H1 (cell line): ENCODE results near the gene OR11L1. TPM values are rescaled to one million over a fixed set of nuclear protein-coding genes. Genes with fewer than 3 reads are reported as not detected.

Source experiments
- CTCF ChIA-PET: fragments of 300-600 bp; sonication (Branson Sonifier 250); formaldehyde crosslinking; loops from one replicate; lab custom pipeline; 2021; ENCODE audit not compliant: partially characterized antibody; lab: Charles Lee
- POLR2A ChIA-PET: fragments of 300-600 bp; sonication (Branson Sonifier 250); formaldehyde crosslinking; loops from one replicate; lab custom pipeline; 2021; ENCODE audit warnings: inconsistent platforms; ENCODE audit not compliant: partially characterized antibody; lab: Charles Lee
- DNase-seq, 2 experiments: peaks; one replicate each; pipeline versions ENCODE4 v3.0.0 to v3.0.0-alpha.2; 2010 to 2022; ENCODE audit warnings: low spot score in 2 of 2, low read depth in 1 of 2, mixed read lengths in 1 of 2
- FAIRE-seq: peaks from 2 replicates; lab custom pipeline; 2011; peaks lifted over from hg19 to GRCh38; lab: Jason Lieb, UNC
- H2AFZ ChIP-seq: 2 replicates; pipeline ENCODE4 v1.8.1; 2012; ENCODE audit warnings: low read length, inconsistent platforms
- H2AK5ac ChIP-seq: 2 replicates; pipeline ENCODE4 v1.6.1; 2013; ENCODE audit warnings: low read depth, low read length
- H2BK120ac ChIP-seq: replicated peaks from 2 replicates; pipeline ENCODE3; 2013; ENCODE audit warnings: low read depth, low read length, inconsistent platforms
- H2BK12ac ChIP-seq: 2 replicates; pipeline ENCODE4 v1.6.1; 2013; ENCODE audit warnings: low read depth, low read length
- H2BK15ac ChIP-seq: 2 replicates; pipeline ENCODE4 v1.6.1; 2013; ENCODE audit warnings: low read length
- H2BK20ac ChIP-seq: 2 replicates; pipeline ENCODE4 v1.6.1; 2013; ENCODE audit warnings: low read length
- H2BK5ac ChIP-seq: 2 replicates; pipeline ENCODE4 v1.6.1; 2013; ENCODE audit warnings: low read depth, low read length
- H3K14ac ChIP-seq: 2 replicates; pipeline ENCODE4 v1.6.1; 2013; ENCODE audit warnings: inconsistent platforms; ENCODE audit not compliant: insufficient read length
- H3K18ac ChIP-seq: 2 replicates; pipeline ENCODE4 v1.6.1; 2013; ENCODE audit warnings: low read length; ENCODE audit errors: extremely low read depth
- H3K23ac ChIP-seq: 2 replicates; pipeline ENCODE4 v1.6.1; 2013; ENCODE audit warnings: inconsistent platforms; ENCODE audit not compliant: insufficient read length
- H3K23me2 ChIP-seq: 2 replicates; pipeline ENCODE4 v1.6.1; 2013; ENCODE audit warnings: low read depth, low read length
- H3K27ac ChIP-seq: 2 replicates; pipeline ENCODE4 v1.6.1; 2011; ENCODE audit warnings: low read depth, low read length, inconsistent platforms
- H3K27me3 ChIP-seq, 4 experiments: replicated peaks in 1 of 4; 1 replicate in 1 of 4; 2 replicates in 3 of 4; pipeline versions ENCODE4 v1.6.1 to v1.8.1; 2011 to 2013; ENCODE audit warnings: low read length in 3 of 4, mild to moderate bottlenecking in 3 of 4, inconsistent platforms in 2 of 4, mixed read lengths in 2 of 4, moderate library complexity in 1 of 4; ENCODE audit not compliant: control insufficient read depth in 3 of 4, insufficient read depth in 3 of 4; ENCODE audit errors: extremely low read depth in 1 of 4
- H3K36me3 ChIP-seq, 4 experiments: 2 replicates each; pipeline versions ENCODE4 v1.6.1 to v1.8.1; 2011 to 2013; ENCODE audit warnings: mild to moderate bottlenecking in 4 of 4, low read length in 3 of 4, moderate library complexity in 2 of 4, control low read depth in 1 of 4, inconsistent platforms in 1 of 4; ENCODE audit not compliant: insufficient read depth in 4 of 4, control insufficient read depth in 2 of 4
- H3K4ac ChIP-seq: replicated peaks from 2 replicates; pipeline ENCODE3; 2013; ENCODE audit warnings: low read length, low read depth, mixed read lengths, inconsistent platforms; ENCODE audit not compliant: insufficient read length
- H3K4me1 ChIP-seq, 4 experiments: replicated peaks in 1 of 4; 1 replicate in 1 of 4; 2 replicates in 3 of 4; pipeline versions ENCODE4 v1.6.1 to v1.8.1; 2011 to 2013; ENCODE audit warnings: low read length in 3 of 4, inconsistent platforms in 2 of 4, mixed read lengths in 1 of 4; ENCODE audit not compliant: insufficient read depth in 4 of 4, control insufficient read depth in 3 of 4
- H3K4me2 ChIP-seq, 2 experiments: 2 replicates each; pipeline versions ENCODE4 v1.6.1 to v1.8.1; 2011 to 2013; ENCODE audit warnings: low read depth in 2 of 2, low read length in 2 of 2, control low read depth in 1 of 2, inconsistent platforms in 1 of 2, mild to moderate bottlenecking in 1 of 2; ENCODE audit not compliant: insufficient read depth in 1 of 2
- H3K4me3 ChIP-seq, 4 experiments: fragments of 200-600, 300-600 bp in 1 of 4; sonication (generic), shearing (Covaris generic), sonication (Bioruptor Twin) in 1 of 4; 2 replicates each; pipeline versions ENCODE4 v1.5.1 to v1.8.1; 2011 to 2016; ENCODE audit warnings: low read length in 4 of 4, low read depth in 3 of 4, control low read depth in 2 of 4, inconsistent platforms in 2 of 4, mild to moderate bottlenecking in 2 of 4, mixed read lengths in 1 of 4, moderate library complexity in 1 of 4; ENCODE audit not compliant: insufficient read depth in 2 of 4; ENCODE audit errors: extremely low read depth in 1 of 4
- H3K56ac ChIP-seq: replicated peaks from 2 replicates; pipeline ENCODE3; 2013; ENCODE audit warnings: low read depth, mild to moderate bottlenecking, mixed read lengths, low read length, inconsistent platforms; ENCODE audit not compliant: insufficient read length
- H3K79me1 ChIP-seq: 2 replicates; pipeline ENCODE4 v1.6.1; 2013; ENCODE audit warnings: low read depth, low read length, control low read depth
- H3K79me2 ChIP-seq, 2 experiments: 2 replicates each; pipeline versions ENCODE4 v1.6.1 to v1.8.1; 2012 to 2013; ENCODE audit warnings: low read length in 2 of 2, mild to moderate bottlenecking in 2 of 2, inconsistent platforms in 1 of 2; ENCODE audit not compliant: insufficient read depth in 2 of 2, control insufficient read depth in 1 of 2
- H3K9ac ChIP-seq, 4 experiments: replicated peaks in 1 of 4; 1 replicate in 1 of 4; 2 replicates in 3 of 4; pipeline versions ENCODE4 v1.6.1 to v1.8.1; 2011 to 2013; ENCODE audit warnings: low read depth in 3 of 4, low read length in 3 of 4, control low read depth in 2 of 4, mild to moderate bottlenecking in 2 of 4, moderate library complexity in 2 of 4, inconsistent platforms in 1 of 4; ENCODE audit errors: extremely low read depth in 1 of 4
- H3K9me3 ChIP-seq, 2 experiments: 2 replicates each; pipeline versions ENCODE4 v1.6.1 to v1.8.1; 2012 to 2013; ENCODE audit warnings: mild to moderate bottlenecking in 2 of 2, moderate library complexity in 2 of 2, control low read depth in 1 of 2, inconsistent platforms in 1 of 2, low read depth in 1 of 2, low read length in 1 of 2, mixed read lengths in 1 of 2; ENCODE audit not compliant: insufficient read depth in 2 of 2
- H4K20me1 ChIP-seq, 2 experiments: replicated peaks in 1 of 2; 2 replicates each; pipeline versions ENCODE3 to v1.8.1; 2011 to 2013; ENCODE audit warnings: inconsistent platforms in 2 of 2, low read length in 2 of 2, mild to moderate bottlenecking in 1 of 2; ENCODE audit not compliant: insufficient read depth in 2 of 2, control insufficient read depth in 1 of 2
- H4K5ac ChIP-seq: 2 replicates; pipeline ENCODE4 v1.6.1; 2013; ENCODE audit warnings: low read length, low read depth, mixed read lengths, inconsistent platforms; ENCODE audit not compliant: insufficient read length
- H4K8ac ChIP-seq: 2 replicates; pipeline ENCODE4 v1.8.0; 2013; ENCODE audit warnings: mild to moderate bottlenecking, moderate library complexity, low read length, inconsistent platforms; ENCODE audit not compliant: insufficient read depth; ENCODE audit errors: extremely low read depth
- H4K91ac ChIP-seq: replicated peaks from 2 replicates; pipeline ENCODE3; 2013; ENCODE audit warnings: low read length, mixed read lengths, inconsistent platforms; ENCODE audit not compliant: insufficient read length
- RAD21 ChIP-seq, 2 experiments: IDR thresholded peaks in 1 of 2; conservative IDR thresholded peaks in 1 of 2; 2 replicates each; pipeline ENCODE4 v1.6.1; 2011; ENCODE audit warnings: low read depth in 2 of 2, low read length in 2 of 2, improper control_type of control experiment in 1 of 2, inconsistent platforms in 1 of 2, mild to moderate bottlenecking in 1 of 2, moderate library complexity in 1 of 2
- TAF7 ChIP-seq: optimal IDR thresholded peaks from 2 replicates; pipeline ENCODE3; 2011; ENCODE audit warnings: low read depth, mild to moderate bottlenecking, inconsistent platforms, low read length, moderate library complexity, borderline replicate concordance
- TEAD4 ChIP-seq: IDR thresholded peaks from 2 replicates; pipeline ENCODE4 v1.6.1; 2012; ENCODE audit warnings: low read depth, low read length, inconsistent platforms, mixed read lengths
- WGBS, 2 experiments: shearing (Covaris generic) in 1 of 2; methylation state at CpG; one replicate each; pipeline versions ENCODE4 v1.1.6 to v1.1.7; 2013 to 2015; ENCODE audit warnings: low lambda C conversion rate in 2 of 2, mixed read lengths in 2 of 2, inconsistent platforms in 1 of 2, low coverage in 1 of 2, missing lambda C conversion rate in 1 of 2; ENCODE audit not compliant: insufficient replicate concordance in 2 of 2, insufficient coverage in 1 of 2, insufficient read length in 1 of 2; ENCODE audit errors: extremely low coverage in 1 of 2, missing lambda C conversion rate in 1 of 2; 5-methylcytosine and 5-hydroxymethylcytosine counted together
- polyA plus RNA-seq, 7 experiments: library from polyadenylated mRNA; depleted of rRNA in 3 of 7; stranded (reverse) in 5 of 7; unstranded in 2 of 7; fragments of >200 nt in 5 of 7; fragments of 200-250 nt in 2 of 7; gene quantifications; 1 replicate in 5 of 7; 2 replicates in 1 of 7; 4 replicates in 1 of 7; pipeline versions ENCODE4 v1.2.1 to v1.2.3, GENCODE V29; 2011 to 2013; ENCODE audit warnings: missing spikeins in 2 of 7, mixed read lengths in 2 of 7
- total RNA-seq: library from RNA; stranded (reverse); fragmentation: NEBNext Ultra II Directional; extraction: Animal tissue kit (Norgen Biotek cat#: 25700); gene quantifications from 2 replicates; pipeline ENCODE4 v1.2.1, GENCODE V29; 2021
- TF ChIP-seq, protein P1 (sequence below), 3 experiments: IDR thresholded peaks; 1 replicate in 2 of 3; 2 replicates in 1 of 3; pipeline versions ENCODE4 v1.5.1 to v1.6.1; 2011; ENCODE audit warnings: low read length in 3 of 3, mild to moderate bottlenecking in 3 of 3, inconsistent platforms in 2 of 3, low read depth in 1 of 3, moderate library complexity in 1 of 3; ENCODE audit not compliant: insufficient read depth in 1 of 3; ENCODE audit errors: control extremely low read depth in 1 of 3

Gene OR11L1
- total and polyA plus RNA-seq, 2 of the 8 experiments (the other 6 are each of a cell fraction or from before 2014, with no cell fraction given) = not detected

DNA sequence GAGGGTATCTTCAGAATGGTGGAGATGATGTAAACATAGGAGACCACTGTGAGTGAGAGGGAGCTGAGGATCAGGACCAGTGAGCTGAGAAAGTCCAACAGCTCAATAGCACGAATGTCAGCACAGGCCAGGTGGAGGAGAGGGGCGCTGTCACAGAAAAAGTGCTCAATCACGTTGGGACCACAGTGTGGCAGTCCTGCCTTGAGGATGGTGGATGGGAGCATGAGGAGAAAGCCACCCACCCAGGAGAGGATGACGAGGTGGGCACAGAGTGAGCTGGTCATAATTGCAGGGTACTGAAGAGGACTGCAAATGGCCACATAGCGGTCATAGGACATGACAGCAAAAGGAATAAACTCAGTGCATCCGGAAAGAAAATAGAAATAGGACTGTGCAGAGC is 8.1 kb downstream of the OR11L1 start:
- Histone ChIP-seq H3K27me3 (no peaks in the 10 kb centered on the region), H4K8ac (no peak overlapping the region), H3K4ac (no peak overlapping the region), H3K79me2 (no peaks in the 10 kb centered on the region), H3K4me2 (no peak overlapping the region), H4K20me1 (no peaks in the 10 kb centered on the region), H2BK20ac (no peak overlapping the region), H4K5ac (no peak overlapping the region), H2AFZ (no peak overlapping the region), H3K23me2 (peaks cover 1% of the 10 kb centered on the region; the same call in 1 of the 2 replicates), H3K23ac (no peak overlapping the region), H2BK5ac (no peak overlapping the region), H3K9me3 (peaks cover 50 to 65% of the 10 kb centered on the region in 2 experiments), H4K91ac (no peak overlapping the region), H2BK120ac (no peak overlapping the region), H3K27ac (no peak overlapping the region), H3K36me3 (no peaks in the 10 kb centered on the region), H3K4me1 (no peaks in the 10 kb centered on the region), H3K18ac (no peak overlapping the region), H3K79me1 (no peaks in the 10 kb centered on the region), H3K9ac (no peak overlapping the region), H2BK12ac (peak overlapping the region; percentile 39; the same call in 1 of the 2 replicates), H3K14ac (no peak overlapping the region), H2BK15ac (no peak overlapping the region), H3K56ac (no peak overlapping the region), H3K4me3 (no peak overlapping the region), H2AK5ac (no peak overlapping the region)
- ChIA-PET CTCF (interaction anchor here (1.1 kb wide), 1 partner anchor 25 kb away, joined by 4 read pairs; no protein-coding TSS in a partner anchor), POLR2A (no interaction called here)
- FAIRE-seq (no peak), DNase-seq (no peak)
- TF ChIP-seq TAF7 (no peak), TEAD4 (no peak), RAD21 (IDR thresholded peaks at IDR 0.05 in 1 of 2, conservative IDR thresholded peaks at IDR 0.05 in 1 of 2; ENCODE audit: low read depth in 2 of 2, low read length in 2 of 2) (peak in 1 of 2 experiments; percentile 11; a peak in 1 of 4 replicates)
- TF ChIP-seq, protein P1, sequence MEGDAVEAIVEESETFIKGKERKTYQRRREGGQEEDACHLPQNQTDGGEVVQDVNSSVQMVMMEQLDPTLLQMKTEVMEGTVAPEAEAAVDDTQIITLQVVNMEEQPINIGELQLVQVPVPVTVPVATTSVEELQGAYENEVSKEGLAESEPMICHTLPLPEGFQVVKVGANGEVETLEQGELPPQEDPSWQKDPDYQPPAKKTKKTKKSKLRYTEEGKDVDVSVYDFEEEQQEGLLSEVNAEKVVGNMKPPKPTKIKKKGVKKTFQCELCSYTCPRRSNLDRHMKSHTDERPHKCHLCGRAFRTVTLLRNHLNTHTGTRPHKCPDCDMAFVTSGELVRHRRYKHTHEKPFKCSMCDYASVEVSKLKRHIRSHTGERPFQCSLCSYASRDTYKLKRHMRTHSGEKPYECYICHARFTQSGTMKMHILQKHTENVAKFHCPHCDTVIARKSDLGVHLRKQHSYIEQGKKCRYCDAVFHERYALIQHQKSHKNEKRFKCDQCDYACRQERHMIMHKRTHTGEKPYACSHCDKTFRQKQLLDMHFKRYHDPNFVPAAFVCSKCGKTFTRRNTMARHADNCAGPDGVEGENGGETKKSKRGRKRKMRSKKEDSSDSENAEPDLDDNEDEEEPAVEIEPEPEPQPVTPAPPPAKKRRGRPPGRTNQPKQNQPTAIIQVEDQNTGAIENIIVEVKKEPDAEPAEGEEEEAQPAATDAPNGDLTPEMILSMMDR (IDR thresholded peaks at IDR 0.05; ENCODE audit: control extremely low read depth in 1 of 3, insufficient read depth in 1 of 3, low read depth in 1 of 3, low read length in 3 of 3) = 0 out of 4 replicates have a peak, but pooled peaks of 1 of the 3 experiments have one; percentile 12
- 79% methylated on average over 6 of the region's 6 CpGs; no CpG with 5 or more reads in 1 of the 2 experiments for WGBS, 2 experiments
